IMR-90 (cell line): ENCODE measurements around the gene SLAMF9. TPM values are rescaled to one million over a fixed set of nuclear protein-coding genes. Genes with fewer than 3 reads are reported as not detected.

Source experiments
- ATAC-seq: fragments of 200-7000 bp; cut with Tn5 transposase; 2 replicates; pipeline ENCODE4 v1.9.1; 2020; ENCODE audit warnings: low read depth, mild to moderate bottlenecking, moderate library complexity
- Bru-seq: library from RNA; stranded (reverse); fragments of 400-500 nt; gene quantifications from one replicate; lab custom pipeline; 2021; lab: Mats Ljungman, UMichigan
- BruChase-seq, 2 experiments: library from RNA; stranded (reverse); fragments of 400-500 nt; gene quantifications; one replicate each; lab custom pipeline; 2021; lab: Mats Ljungman, UMichigan
- BruUV-seq: library from RNA; stranded (reverse); fragments of 400-500 nt; replicated peaks from 2 replicates; lab custom pipeline; 2021; lab: Mats Ljungman, UMichigan
- CTCF ChIA-PET: fragments of 300-600 bp; formaldehyde crosslinking; extraction: SDS; loops from one replicate; lab custom pipeline; 2021; ENCODE audit warnings: antibody characterized with exemption; lab: Yijun Ruan, JAX
- POLR2A ChIA-PET: fragments of 300-600 bp; sonication (Branson Sonifier 250); formaldehyde crosslinking; loops from one replicate; lab custom pipeline; 2022; ENCODE audit warnings: antibody characterized with exemption; ENCODE audit not compliant: unreplicated experiment; lab: Charles Lee
- DNase-seq: peaks from one replicate; pipeline ENCODE4 v3.0.0; 2013
- H2AFZ ChIP-seq: replicated peaks from 2 replicates; pipeline ENCODE3; 2013; ENCODE audit warnings: low read length, mild to moderate bottlenecking; ENCODE audit not compliant: poor library complexity
- H2AK5ac ChIP-seq: 2 replicates; pipeline ENCODE4 v1.6.1; 2013; ENCODE audit warnings: low read depth, low read length, inconsistent platforms
- H2AK9ac ChIP-seq: replicated peaks from 2 replicates; pipeline ENCODE3; 2013; ENCODE audit warnings: mild to moderate bottlenecking, low read depth, low read length, moderate library complexity; ENCODE audit not compliant: poor library complexity
- H2BK120ac ChIP-seq: 2 replicates; pipeline ENCODE4 v1.6.1; 2013; ENCODE audit warnings: low read depth, low read length, inconsistent platforms
- H2BK15ac ChIP-seq: 3 replicates; pipeline ENCODE4 v1.6.1; 2013; ENCODE audit warnings: low read depth, low read length, inconsistent platforms
- H2BK20ac ChIP-seq: 2 replicates; pipeline ENCODE4 v1.6.1; 2013; ENCODE audit warnings: low read depth, mild to moderate bottlenecking, inconsistent platforms, low read length, moderate library complexity
- H2BK5ac ChIP-seq: 2 replicates; pipeline ENCODE4 v1.6.1; 2013; ENCODE audit warnings: mild to moderate bottlenecking, low read depth, low read length, inconsistent platforms; ENCODE audit not compliant: poor library complexity, severe bottlenecking
- H3K14ac ChIP-seq: replicated peaks from 2 replicates; pipeline ENCODE4 v1.6.1; 2013; ENCODE audit warnings: low read depth, low read length, inconsistent platforms
- H3K18ac ChIP-seq: 2 replicates; pipeline ENCODE4 v1.6.1; 2013; ENCODE audit warnings: low read depth, low read length, control low read depth
- H3K23ac ChIP-seq: 2 replicates; pipeline ENCODE4 v1.6.1; 2013; ENCODE audit warnings: low read depth, low read length, inconsistent platforms
- H3K27ac ChIP-seq: 2 replicates; pipeline ENCODE4 v1.5.1; 2013; ENCODE audit warnings: mild to moderate bottlenecking, control low read depth, low read length; ENCODE audit not compliant: insufficient read depth
- H3K27me3 ChIP-seq: 2 replicates; pipeline ENCODE4 v1.6.1; 2013; ENCODE audit warnings: low read length; ENCODE audit not compliant: control insufficient read depth, insufficient read depth
- H3K36me3 ChIP-seq: 2 replicates; pipeline ENCODE4 v1.6.1; 2013; ENCODE audit warnings: low read length, mixed read lengths; ENCODE audit not compliant: control insufficient read depth, insufficient read depth
- H3K4ac ChIP-seq: 2 replicates; pipeline ENCODE4 v1.6.1; 2013; ENCODE audit warnings: low read depth, low read length, inconsistent platforms
- H3K4me1 ChIP-seq: 2 replicates; pipeline ENCODE4 v1.6.1; 2013; ENCODE audit warnings: low read length, mixed read lengths; ENCODE audit not compliant: control insufficient read depth, insufficient read depth
- H3K4me2 ChIP-seq: 2 replicates; pipeline ENCODE4 v1.6.1; 2013; ENCODE audit warnings: low read depth, mild to moderate bottlenecking, control low read depth, low read length, moderate library complexity
- H3K4me3 ChIP-seq: 2 replicates; pipeline ENCODE4 v1.5.1; 2013; ENCODE audit warnings: low read depth, mild to moderate bottlenecking, control low read depth, low read length, moderate library complexity; ENCODE audit not compliant: insufficient read depth
- H3K56ac ChIP-seq: 2 replicates; pipeline ENCODE4 v1.6.1; 2013; ENCODE audit warnings: low read length, inconsistent platforms; ENCODE audit not compliant: insufficient read depth; ENCODE audit errors: extremely low read depth
- H3K79me1 ChIP-seq, 2 experiments: 2 replicates each; pipeline ENCODE4 v1.6.1; 2013; ENCODE audit warnings: low read length in 2 of 2, inconsistent platforms in 1 of 2, low read depth in 1 of 2
- H3K9ac ChIP-seq: 2 replicates; pipeline ENCODE4 v1.6.1; 2013; ENCODE audit warnings: low read depth, low read length, control low read depth
- H3K9me1 ChIP-seq: 2 replicates; pipeline ENCODE4 v1.6.1; 2013; ENCODE audit warnings: low read length, inconsistent platforms; ENCODE audit not compliant: insufficient read depth
- H3K9me3 ChIP-seq: 2 replicates; pipeline ENCODE4 v1.6.1; 2013; ENCODE audit warnings: low read length; ENCODE audit not compliant: control insufficient read depth, insufficient read depth
- H4K20me1 ChIP-seq: 2 replicates; pipeline ENCODE4 v1.6.1; 2013; ENCODE audit warnings: low read length, inconsistent platforms; ENCODE audit not compliant: insufficient read depth
- H4K5ac ChIP-seq: 2 replicates; pipeline ENCODE4 v1.6.1; 2013; ENCODE audit warnings: mild to moderate bottlenecking, low read depth, low read length, control low read depth
- H4K8ac ChIP-seq, 2 experiments: 2 replicates each; pipeline ENCODE4 v1.6.1; 2013; ENCODE audit warnings: low read depth in 2 of 2, low read length in 2 of 2, control low read depth in 1 of 2, inconsistent platforms in 1 of 2
- H4K91ac ChIP-seq: 2 replicates; pipeline ENCODE4 v1.6.1; 2013; ENCODE audit warnings: low read depth, low read length, inconsistent platforms; ENCODE audit not compliant: insufficient read depth
- BHLHE40 ChIP-seq: fragments of 150-350 bp; IDR thresholded peaks from 2 replicates; pipeline ENCODE4 v1.6.1; 2016; ENCODE audit warnings: mild to moderate bottlenecking, low read depth, low read length
- CHD1 ChIP-seq: IDR thresholded peaks from 2 replicates; pipeline ENCODE4 v1.6.1; 2012; ENCODE audit warnings: low read depth, low read length, improper control_type of control experiment
- CTCF ChIP-seq: conservative IDR thresholded peaks from 2 replicates; pipeline ENCODE4 v1.5.1; 2012; ENCODE audit warnings: mild to moderate bottlenecking, low read depth, low read length, improper control_type of control experiment
- ELK1 ChIP-seq: fragments of 150-350 bp; IDR thresholded peaks from 2 replicates; pipeline ENCODE4 v1.6.1; 2016; ENCODE audit warnings: low read depth, mild to moderate bottlenecking, low read length, moderate library complexity, borderline replicate concordance
- FOS ChIP-seq: fragments of 150-350 bp; IDR thresholded peaks from 2 replicates; pipeline ENCODE4 v1.6.1; 2016; ENCODE audit warnings: low read depth, low read length
- MAFK ChIP-seq: IDR thresholded peaks from 2 replicates; pipeline ENCODE4 v1.6.1; 2012; ENCODE audit warnings: low read depth, low read length, improper control_type of control experiment
- MAZ ChIP-seq: IDR thresholded peaks from 2 replicates; pipeline ENCODE4 v1.6.1; 2012; ENCODE audit warnings: low read depth, mild to moderate bottlenecking, low read length, improper control_type of control experiment, moderate library complexity, borderline replicate concordance
- MXI1 ChIP-seq: IDR thresholded peaks from 2 replicates; pipeline ENCODE4 v1.6.1; 2012; ENCODE audit warnings: low read depth, mild to moderate bottlenecking, low read length, moderate library complexity, borderline replicate concordance
- NFE2L2 ChIP-seq: fragments of 150-350 bp; IDR thresholded peaks from 2 replicates; pipeline ENCODE4 v1.6.1; 2016; ENCODE audit warnings: low read depth, mild to moderate bottlenecking, low read length
- POLR2A ChIP-seq: IDR thresholded peaks from 2 replicates; pipeline ENCODE4 v1.6.1; 2012; ENCODE audit warnings: mild to moderate bottlenecking, low read depth, low read length
- RAD21 ChIP-seq: IDR thresholded peaks from 2 replicates; pipeline ENCODE4 v1.6.1; 2012; ENCODE audit warnings: low read length, improper control_type of control experiment
- RCOR1 ChIP-seq: IDR thresholded peaks from 2 replicates; pipeline ENCODE4 v1.6.1; 2012; ENCODE audit warnings: mild to moderate bottlenecking, low read length, improper control_type of control experiment; ENCODE audit not compliant: insufficient replicate concordance
- RFX5 ChIP-seq: IDR thresholded peaks from 2 replicates; pipeline ENCODE4 v1.8.0; 2012; ENCODE audit warnings: low read depth, mild to moderate bottlenecking, low read length, moderate library complexity
- SMC3 ChIP-seq: fragments of 150-350 bp; IDR thresholded peaks from 2 replicates; pipeline ENCODE4 v1.6.1; 2016; ENCODE audit warnings: low read depth, mild to moderate bottlenecking, antibody characterized with exemption, low read length, moderate library complexity
- WGBS, 2 experiments: methylation state at CpG; one replicate each; pipeline versions ENCODE4 v1.1.5 to v1.1.7; 2013; ENCODE audit warnings: missing lambda C conversion rate in 2 of 2; ENCODE audit not compliant: insufficient read length in 1 of 2; ENCODE audit errors: extremely low coverage in 2 of 2; 5-methylcytosine and 5-hydroxymethylcytosine counted together
- dilution Hi-C: fragments of 300-500 bp; cut with HindIII; formaldehyde crosslinking; loops from one replicate; pipeline ENCODE4 v1.14.3; 2018; ENCODE audit warnings: low sequenced_read_pairs; ENCODE audit not compliant: unreplicated experiment
- in situ Hi-C: fragments of 300-500 bp; cut with MboI; formaldehyde crosslinking; loops from 3 replicates; pipeline ENCODE4 v1.14.3; 2019; ENCODE audit warnings: low sequenced_read_pairs, inconsistent platforms, mixed read lengths
- intact Hi-C: fragments of 100-400 bp; cut with micrococcal nuclease; formaldehyde crosslinking; loops from 2 replicates; pipeline ENCODE4 v1.10.0; 2022
- long read RNA-seq: library from polyadenylated mRNA; unstranded; transcript quantifications from one replicate; pipeline ENCODE4 v2.0.0, GENCODE V29; 2021; ENCODE audit not compliant: unreplicated experiment
- polyA plus RNA-seq, 3 experiments: library from polyadenylated mRNA; depleted of rRNA; stranded (reverse); fragments of >200 nt; gene quantifications; 2 replicates each; pipeline ENCODE4 v1.2.3, GENCODE V29; 2012; ENCODE audit warnings: low replicate concordance in 1 of 3
- total RNA-seq: library from RNA; depleted of rRNA; stranded (reverse); fragments of >200 nt; gene quantifications from 2 replicates; pipeline ENCODE4 v1.2.3, GENCODE V29; 2012; rRNA removed

The SLAMF9 gene
- 0.18 and 0.28 TPM in 2 replicates for total RNA-seq
- 0.27 and 0.67 TPM in 2 replicates for polyA plus RNA-seq (2012; rRNA removed)
- polyA plus RNA-seq (2012; cell fraction: cytosol; rRNA removed): 0.14 and 0.19 TPM in 2 replicates
- polyA plus RNA-seq (2012; cell fraction: nucleus; rRNA removed; ENCODE audit: low replicate concordance): 0.07 TPM in 1 of 2 replicates, not detected in the other
- Bru-seq, nascent RNA: not detected
- BruChase-seq, experiment 1, labeled RNA remaining after a 6-hour chase: not detected
- BruChase-seq, experiment 2, labeled RNA remaining after a 2-hour chase: not detected
- long read RNA-seq: 0 reads

GRCh38 chr1:159953536-159954515 lies at the start of gene SLAMF9:
Gene SLAMF9 (minus strand): TSS chr1:159954237. CDS start chr1:159954137, 100 bp downstream.
- DNase-seq (peak; percentile 70), ATAC-seq (peak; percentile 72)
- in situ Hi-C loops: no loop called here
- 0% methylated on average over 1 of the region's 11 CpGs; no CpG with 5 or more reads in 1 of the 2 experiments for WGBS, 2 experiments
- H3K4me2 ChIP-seq: no peak within 1 kb of the TSS
- H4K91ac ChIP-seq: no peak within 1 kb of the TSS; the same call in 1 of the 2 replicates
- H4K20me1 ChIP-seq: no peaks in the 10 kb centered on the region
- no peak within 1 kb of the TSS for H2AK9ac ChIP-seq
- no peak within 1 kb of the TSS for H3K4me3 ChIP-seq
- no peak within 1 kb of the TSS for H3K56ac ChIP-seq
- no peaks in the 10 kb centered on the region for H3K9me1 ChIP-seq
- H3K27me3 ChIP-seq: peaks cover 4% of the 10 kb centered on the region; the same call in 1 of the 2 replicates
- H3K14ac ChIP-seq: no peak within 1 kb of the TSS
- no peak within 1 kb of the TSS for H2BK5ac ChIP-seq
- no peak within 1 kb of the TSS for H2AFZ ChIP-seq
- no peak within 1 kb of the TSS for H2BK15ac ChIP-seq
- no peak within 1 kb of the TSS for H2AK5ac ChIP-seq
- no peak within 1 kb of the TSS for H2BK20ac ChIP-seq
- H3K9me3 ChIP-seq: no peaks in the 10 kb centered on the region
- intact Hi-C loops: no loop called here
- no peak within 1 kb of the TSS for H3K18ac ChIP-seq
- H2BK120ac ChIP-seq: no peak within 1 kb of the TSS
- H3K4ac ChIP-seq: no peak within 1 kb of the TSS
- no peak within 1 kb of the TSS for H3K23ac ChIP-seq
- no peak within 1 kb of the TSS for H3K9ac ChIP-seq
- POLR2A ChIA-PET: no interaction called here
- H3K4me1 ChIP-seq: peaks cover 2% of the 10 kb centered on the region; the same call in 1 of the 2 replicates
- H3K36me3 ChIP-seq: no peaks in the 10 kb centered on the region
- H3K79me1 ChIP-seq: no peaks in the 10 kb centered on the region
- CTCF ChIA-PET: no interaction called here
- no peak within 1 kb of the TSS for H3K27ac ChIP-seq
- peak within 1 kb of the TSS in 1 of 2 experiments; percentile 37; a peak in 1 of 4 replicates for H4K8ac ChIP-seq
- BruUV-seq: no TSS peak
- dilution Hi-C loops: no loop called here
- no peak within 1 kb of the TSS for H4K5ac ChIP-seq
- TF ChIP-seq NFE2L2 (no peak), BHLHE40 (no peak), MXI1 (no peak), RAD21 (no peak), ELK1 (no peak), CHD1 (no peak), FOS (no peak), RFX5 (no peak), MAZ (no peak), SMC3 (no peak), POLR2A (no peak), RCOR1 (no peak), MAFK (no peak), CTCF (no peak)
